ENCODE measurements around the gene NAPA. TPM values are rescaled to one million over a fixed set of nuclear protein-coding genes. Genes with fewer than 3 reads are reported as not detected.
A peak's percentile ranks its signal among the peaks of the same experiment; 100 is the strongest.
"Not testable (repeated sequence)": the region's sequence is repeated elsewhere in the genome, so short reads cannot be mapped to it uniquely, and the experiment has no call there.

Gene NAPA
- total RNA-seq, 3 donors from 2014 or later, result 82.4 to 117 (median 96.0) TPM

DNA sequence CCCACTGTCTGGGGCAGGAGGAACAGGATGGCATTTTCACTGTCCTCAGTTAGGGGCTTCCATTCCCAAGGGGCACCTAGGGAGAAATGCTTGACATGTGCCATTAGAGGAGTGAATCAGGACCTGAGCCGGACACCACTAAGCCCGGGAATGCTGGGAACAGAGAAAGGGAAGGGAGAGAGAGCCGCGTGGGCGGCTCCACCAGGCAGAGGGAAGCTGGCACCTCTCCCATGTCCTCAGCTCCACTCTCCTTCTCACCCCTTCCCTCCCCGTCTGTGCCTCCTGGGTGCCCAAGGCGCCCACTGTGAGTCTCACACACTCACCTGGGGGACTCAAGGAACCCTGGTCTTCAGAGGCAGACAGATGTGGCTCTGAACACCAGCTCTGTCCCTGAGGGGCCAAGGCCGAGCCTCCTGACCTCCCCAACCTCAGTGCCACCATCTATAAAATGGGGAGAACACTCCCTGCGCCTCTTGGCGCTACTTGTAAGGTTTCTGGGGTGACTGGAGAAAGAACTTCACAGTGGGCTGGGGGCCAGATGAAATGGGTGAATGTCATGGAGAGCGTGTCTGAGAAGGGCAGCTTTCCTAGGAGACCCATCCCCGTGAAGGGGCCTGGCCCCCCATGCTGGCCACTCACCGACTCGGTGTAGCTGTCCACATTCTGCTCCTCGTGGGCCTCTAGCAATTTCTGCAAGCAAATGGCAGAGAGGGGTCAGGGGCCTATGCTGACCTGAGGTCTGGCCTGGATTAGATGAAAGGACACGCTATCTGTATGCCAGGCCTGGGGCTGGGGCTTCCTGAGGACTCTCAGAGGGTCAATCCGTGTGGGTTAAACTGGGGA, 25.6 kb downstream of the NAPA start:
- no peaks in the 10 kb centered on the region for H3K27me3 ChIP-seq
- no peak overlapping the region for H3K4me3 ChIP-seq
- no peaks in the 10 kb centered on the region for H3K36me3 ChIP-seq
- no peaks in the 10 kb centered on the region for H3K9me3 ChIP-seq
- TF ChIP-seq, protein P1, sequence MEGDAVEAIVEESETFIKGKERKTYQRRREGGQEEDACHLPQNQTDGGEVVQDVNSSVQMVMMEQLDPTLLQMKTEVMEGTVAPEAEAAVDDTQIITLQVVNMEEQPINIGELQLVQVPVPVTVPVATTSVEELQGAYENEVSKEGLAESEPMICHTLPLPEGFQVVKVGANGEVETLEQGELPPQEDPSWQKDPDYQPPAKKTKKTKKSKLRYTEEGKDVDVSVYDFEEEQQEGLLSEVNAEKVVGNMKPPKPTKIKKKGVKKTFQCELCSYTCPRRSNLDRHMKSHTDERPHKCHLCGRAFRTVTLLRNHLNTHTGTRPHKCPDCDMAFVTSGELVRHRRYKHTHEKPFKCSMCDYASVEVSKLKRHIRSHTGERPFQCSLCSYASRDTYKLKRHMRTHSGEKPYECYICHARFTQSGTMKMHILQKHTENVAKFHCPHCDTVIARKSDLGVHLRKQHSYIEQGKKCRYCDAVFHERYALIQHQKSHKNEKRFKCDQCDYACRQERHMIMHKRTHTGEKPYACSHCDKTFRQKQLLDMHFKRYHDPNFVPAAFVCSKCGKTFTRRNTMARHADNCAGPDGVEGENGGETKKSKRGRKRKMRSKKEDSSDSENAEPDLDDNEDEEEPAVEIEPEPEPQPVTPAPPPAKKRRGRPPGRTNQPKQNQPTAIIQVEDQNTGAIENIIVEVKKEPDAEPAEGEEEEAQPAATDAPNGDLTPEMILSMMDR (IDR thresholded peaks at IDR 0.05), result no peak
- no peak for TF ChIP-seq POLR2A (IDR thresholded peaks at IDR 0.05)
- TF ChIP-seq POLR2AphosphoS5 (IDR thresholded peaks at IDR 0.05), result no peak
- no peak for DNase-seq (ENCODE audit: low spot score in 2 of 2)
- no peaks in the 10 kb centered on the region for H3K4me1 ChIP-seq
- H3K27ac ChIP-seq, result peak overlapping the region; percentile 12 to 45
- intact Hi-C loops (cut with DNase I; ENCODE audit: low total_unique reads), result no loop called here

DNA sequence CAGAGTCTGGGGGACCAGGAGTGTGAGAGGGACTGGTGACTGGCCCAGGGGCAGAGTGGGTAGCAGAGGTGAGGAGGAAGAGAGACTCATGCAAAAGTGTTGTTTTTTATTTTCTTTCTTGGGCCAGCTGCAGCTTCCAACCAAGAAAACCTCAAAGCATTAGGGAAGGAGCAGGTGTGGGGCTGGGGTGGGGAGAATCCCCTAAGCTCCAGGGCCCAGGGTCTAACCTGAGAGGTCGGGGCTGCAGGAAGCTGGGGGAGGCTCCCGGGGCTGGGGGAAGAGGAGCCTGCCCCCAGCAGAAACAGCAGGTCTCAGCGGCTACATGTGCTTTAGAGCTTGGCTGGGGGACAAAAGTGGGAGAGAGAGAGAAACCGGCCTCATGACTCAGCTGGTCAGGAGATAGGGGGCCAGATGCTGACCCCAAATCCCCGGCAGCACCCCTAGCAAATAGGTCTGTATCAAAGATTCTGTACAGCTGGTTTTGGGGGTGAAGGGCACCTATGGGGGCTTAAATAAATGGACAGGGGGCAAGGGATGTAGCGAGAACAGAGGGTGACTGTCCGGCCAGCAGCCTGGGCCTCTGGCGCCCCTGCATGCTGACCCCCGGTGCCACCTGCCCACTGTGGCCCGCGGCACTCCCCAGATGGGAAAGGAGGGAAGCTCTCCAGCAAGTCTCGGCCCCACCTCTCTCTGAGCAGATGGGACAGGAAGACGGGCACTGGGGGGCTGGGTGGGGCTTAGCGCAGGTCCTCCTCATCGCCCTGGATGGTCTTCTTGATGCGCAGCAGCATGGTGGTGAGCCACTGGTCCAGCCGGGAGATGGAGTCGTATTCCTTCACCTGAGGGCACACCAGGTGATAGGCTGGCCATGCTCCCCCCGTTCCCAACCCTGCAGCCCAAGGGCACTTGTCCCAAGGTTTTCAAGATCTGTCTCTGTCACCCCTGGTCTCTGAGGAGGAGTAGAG, 27.0 kb downstream of the NAPA start:
- no peak for DNase-seq (ENCODE audit: low spot score in 2 of 2)
- intact Hi-C loops (cut with DNase I; ENCODE audit: low total_unique reads), result no loop called here
- no peak overlapping the region for H3K4me3 ChIP-seq
- no peaks in the 10 kb centered on the region for H3K9me3 ChIP-seq
- H3K36me3 ChIP-seq, result no peaks in the 10 kb centered on the region
- H3K27ac ChIP-seq, result peak overlapping the region in 1 of 2 donors; percentile 7
- TF ChIP-seq, protein P1 (IDR thresholded peaks at IDR 0.05), result no peak
- TF ChIP-seq POLR2A (IDR thresholded peaks at IDR 0.05) (no peak), POLR2AphosphoS5 (IDR thresholded peaks at IDR 0.05) (no peak)
- H3K4me1 ChIP-seq, result peaks cover 0 to 7% of the 10 kb centered on the region in 2 donors
- H3K27me3 ChIP-seq, result no peaks in the 10 kb centered on the region

DNA sequence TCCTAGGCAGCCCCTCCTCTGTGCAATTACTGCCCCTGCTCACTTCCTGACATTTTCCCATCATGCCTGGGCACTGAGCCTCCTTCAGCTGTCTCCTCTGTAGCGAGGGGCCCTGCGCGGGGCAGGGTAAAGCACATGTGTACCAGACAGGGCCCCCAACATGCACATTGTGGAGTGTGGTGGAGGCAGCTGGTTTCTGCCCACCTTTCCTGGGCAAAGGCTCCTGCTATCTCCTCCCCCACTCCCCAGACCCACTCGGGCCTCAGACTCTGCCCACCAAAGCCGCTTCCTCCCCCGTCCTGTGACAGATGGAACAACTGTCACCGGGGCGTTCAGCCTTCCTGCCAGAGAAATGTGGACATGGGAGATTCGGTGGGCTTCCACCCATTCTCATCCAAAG, 28.0 kb downstream of the NAPA start:
- Histone ChIP-seq H3K27me3 (no peaks in the 10 kb centered on the region), H3K4me1 (peaks cover 0 to 7% of the 10 kb centered on the region in 2 donors), H3K27ac (no peak overlapping the region), H3K36me3 (no peaks in the 10 kb centered on the region), H3K9me3 (no peaks in the 10 kb centered on the region), H3K4me3 (no peak overlapping the region)
- intact Hi-C loops (cut with DNase I; ENCODE audit: low total_unique reads), result no loop called here
- no peak for TF ChIP-seq POLR2AphosphoS5 (IDR thresholded peaks at IDR 0.05)
- TF ChIP-seq, protein P1 (IDR thresholded peaks at IDR 0.05), result no peak
- TF ChIP-seq POLR2A (IDR thresholded peaks at IDR 0.05), result no peak
- no peak for DNase-seq (ENCODE audit: low spot score in 2 of 2)

DNA sequence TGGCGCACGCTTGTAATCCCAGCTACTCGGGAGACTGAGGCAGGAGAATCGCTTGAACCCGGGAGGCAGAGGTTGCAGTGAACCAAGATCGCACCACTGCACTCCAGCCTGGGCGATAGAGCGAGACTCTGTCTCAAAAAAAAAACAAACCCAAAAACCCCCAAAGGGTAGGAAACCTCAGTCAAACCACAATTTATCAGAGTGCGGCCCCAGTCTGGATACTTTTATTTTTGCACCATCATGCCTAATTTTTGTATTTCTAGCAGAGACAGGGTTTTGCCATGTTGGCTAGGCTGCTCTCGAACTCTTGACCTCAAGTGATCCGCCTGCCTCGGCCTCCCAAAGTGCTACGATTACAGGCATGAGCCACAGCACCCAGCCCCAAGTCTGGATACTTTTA, 28.6 kb downstream of the NAPA start:
- H3K36me3 ChIP-seq; H3K4me1 ChIP-seq; H3K4me3 ChIP-seq; H3K9me3 ChIP-seq; DNase-seq (ENCODE audit: low spot score in 2 of 2); intact Hi-C loops (cut with DNase I; ENCODE audit: low total_unique reads); H3K27me3 ChIP-seq; H3K27ac ChIP-seq: not testable (repeated sequence)

DNA sequence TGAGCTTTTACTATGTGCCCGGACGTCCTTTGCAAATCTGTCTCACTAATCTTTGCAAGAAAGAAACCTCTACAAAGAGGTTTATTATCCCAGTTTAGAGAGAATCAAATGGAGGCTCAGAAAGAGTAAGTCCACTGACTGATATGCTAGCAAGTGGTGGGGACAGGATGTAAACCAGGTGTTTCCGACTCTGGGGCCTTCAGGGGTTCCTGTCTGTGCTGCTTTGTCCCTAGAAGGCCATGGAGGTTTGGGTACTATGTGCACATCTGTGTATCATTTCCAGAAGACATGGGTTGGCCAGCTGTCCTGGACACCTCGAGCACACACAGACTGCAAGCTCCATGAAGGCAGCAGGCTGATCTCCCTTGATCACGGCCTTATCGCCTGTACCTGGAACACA, 29.7 kb downstream of the NAPA start:
- Histone ChIP-seq H3K4me1 (peaks cover 0 to 7% of the 10 kb centered on the region in 2 donors), H3K27me3 (no peaks in the 10 kb centered on the region), H3K36me3 (no peaks in the 10 kb centered on the region), H3K4me3 (no peak overlapping the region), H3K9me3 (no peaks in the 10 kb centered on the region), H3K27ac (peak overlapping the region in 1 of 2 donors; percentile 62)
- DNase-seq (ENCODE audit: low spot score in 2 of 2), result no peak
- intact Hi-C loops (cut with DNase I; ENCODE audit: low total_unique reads), result no loop called here
- no peak for TF ChIP-seq POLR2AphosphoS5 (IDR thresholded peaks at IDR 0.05)
- TF ChIP-seq, protein P1 (IDR thresholded peaks at IDR 0.05), result no peak
- TF ChIP-seq POLR2A (IDR thresholded peaks at IDR 0.05), result no peak

All from breast epithelium (tissue), 4 donors.